Measurements from ENCODE around the gene AHCY. TPM values are rescaled to one million over a fixed set of nuclear protein-coding genes. Genes with fewer than 3 reads are reported as not detected.
"Not testable (repeated sequence)": the region's sequence is repeated elsewhere in the genome, so short reads cannot be mapped to it uniquely, and the experiment has no call there.

The AHCY gene
- total RNA-seq, 3 donors from 2014 or later, result 66.9 to 105 (median 88.4) TPM

GRCh38 chr20:34344238-34344637 lies 41.1 kb upstream of the AHCY start:
- Histone ChIP-seq H3K36me3 (no peaks in the 10 kb centered on the region), H3K27me3 (no peaks in the 10 kb centered on the region), H3K9me3 (no peaks in the 10 kb centered on the region), H3K27ac (no peak overlapping the region), H3K4me1 (no peaks in the 10 kb centered on the region), H3K4me3 (no peak overlapping the region)
- TF ChIP-seq POLR2A (IDR thresholded peaks at IDR 0.05) (no peak), POLR2AphosphoS5 (IDR thresholded peaks at IDR 0.05) (no peak), CTCF (IDR thresholded peaks at IDR 0.05) (no peak)
- DNase-seq (ENCODE audit: low spot score in 2 of 2), result no peak
- intact Hi-C loops (cut with DNase I; ENCODE audit: low total_unique reads), result no loop called here

GRCh38 chr20:34343458-34344211 lies 40.5 kb upstream of the AHCY start:
- H3K27me3 ChIP-seq, result no peaks in the 10 kb centered on the region
- no peaks in the 10 kb centered on the region for H3K4me1 ChIP-seq
- no peak overlapping the region for H3K4me3 ChIP-seq
- TF ChIP-seq POLR2AphosphoS5 (IDR thresholded peaks at IDR 0.05) (no peak), CTCF (IDR thresholded peaks at IDR 0.05) (no peak)
- no peaks in the 10 kb centered on the region for H3K9me3 ChIP-seq
- intact Hi-C loops (cut with DNase I; ENCODE audit: low total_unique reads), result no loop called here
- no peak overlapping the region for H3K27ac ChIP-seq
- no peaks in the 10 kb centered on the region for H3K36me3 ChIP-seq
- no peak for DNase-seq (ENCODE audit: low spot score in 2 of 2)

GRCh38 chr20:34341199-34341598 lies 38.0 kb upstream of the AHCY start:
- H3K36me3 ChIP-seq; H3K27ac ChIP-seq; DNase-seq (ENCODE audit: low spot score in 2 of 2); intact Hi-C loops (cut with DNase I; ENCODE audit: low total_unique reads); H3K4me1 ChIP-seq; H3K27me3 ChIP-seq; H3K4me3 ChIP-seq; H3K9me3 ChIP-seq: not testable (repeated sequence)

- H3K36me3 ChIP-seq; H3K27me3 ChIP-seq; H3K4me3 ChIP-seq; H3K9me3 ChIP-seq; H3K27ac ChIP-seq; DNase-seq (ENCODE audit: low spot score in 2 of 2); intact Hi-C loops (cut with DNase I; ENCODE audit: low total_unique reads); H3K4me1 ChIP-seq: not testable (repeated sequence)
These were observed 37.6 kb upstream of the AHCY start for GRCh38 chr20:34340726-34341125.

GRCh38 chr20:34337982-34338726 lies 35.0 kb upstream of the AHCY start:
- no peaks in the 10 kb centered on the region for H3K27me3 ChIP-seq

More at GRCh38 chr20:34337982-34338726, 35.0 kb upstream of the AHCY start:
- Histone ChIP-seq H3K36me3 (no peaks in the 10 kb centered on the region), H3K9me3 (no peaks in the 10 kb centered on the region), H3K4me1 (no peaks in the 10 kb centered on the region), H3K4me3 (no peak overlapping the region), H3K27ac (no peak overlapping the region)
- no peak for DNase-seq (ENCODE audit: low spot score in 2 of 2)
- no peak for TF ChIP-seq POLR2AphosphoS5 (IDR thresholded peaks at IDR 0.05)
- no peak for TF ChIP-seq CTCF (IDR thresholded peaks at IDR 0.05)
- TF ChIP-seq POLR2A (IDR thresholded peaks at IDR 0.05), result no peak
- intact Hi-C loops (cut with DNase I; ENCODE audit: low total_unique reads), result no loop called here

Data from breast epithelium (tissue), 4 donors.